SH-SY5Y (cell line): Measurements from ENCODE around the gene RBM18.
A peak's percentile ranks its signal among the peaks of the same experiment; 100 is the strongest.

Source experiments
- GATA2 ChIP-seq: IDR thresholded peaks from 2 replicates; pipeline ENCODE4 v1.6.1; 2011; ENCODE audit warnings: mild to moderate bottlenecking, low read depth, low read length
- GATA3 ChIP-seq: IDR thresholded peaks from 2 replicates; pipeline ENCODE4 v1.6.1; 2011; ENCODE audit warnings: low read depth, mild to moderate bottlenecking, low read length, moderate library complexity

The RBM18 gene

DNA sequence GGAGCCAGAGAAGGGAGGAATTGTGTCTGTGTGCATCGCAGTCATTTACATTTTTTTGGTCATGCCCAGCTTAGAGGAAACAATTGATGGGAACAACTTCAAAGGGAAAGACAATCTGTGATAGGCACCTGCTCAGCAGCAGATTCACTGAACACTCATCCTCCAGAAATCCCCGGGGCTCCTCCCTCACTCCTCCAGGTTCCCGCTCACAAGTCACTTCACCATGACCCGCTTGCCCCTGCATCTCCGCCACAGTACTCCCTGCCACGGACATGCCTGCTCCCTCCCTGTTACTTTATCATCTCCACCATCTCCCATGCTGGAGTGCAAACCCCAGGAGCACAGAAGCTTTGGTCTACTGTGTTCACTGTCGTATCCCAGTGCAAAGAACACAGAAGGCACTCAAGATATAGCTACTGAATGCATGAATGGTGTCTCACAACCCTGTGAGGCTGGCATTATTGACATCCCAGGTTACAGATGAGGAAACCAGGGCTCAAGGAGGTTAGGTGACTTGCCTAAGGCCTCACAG lies 52.1 kb downstream of the RBM18 start:
- TF ChIP-seq GATA3 (no peak), GATA2 (no peak)

DNA sequence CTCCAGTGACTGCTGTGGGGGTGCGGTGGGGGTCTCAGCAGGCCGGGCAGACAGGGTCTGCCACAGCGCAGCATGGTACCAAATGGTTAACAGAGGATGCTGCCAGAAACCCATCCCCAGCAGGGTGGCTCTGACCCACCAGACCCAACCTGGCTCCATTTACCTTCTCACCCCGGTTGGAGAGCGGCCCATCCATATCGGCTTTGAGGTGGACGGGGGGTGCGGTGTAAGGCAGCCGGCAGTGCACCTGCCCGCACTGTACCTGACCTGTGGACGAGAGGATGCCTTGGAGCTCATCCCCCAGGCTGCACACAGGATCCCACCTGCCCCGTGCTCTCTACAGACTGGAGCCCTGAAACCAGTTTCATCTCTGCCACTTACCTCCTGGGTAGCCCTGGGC lies 55.2 kb downstream of the RBM18 start:
- no peak for TF ChIP-seq GATA2

DNA sequence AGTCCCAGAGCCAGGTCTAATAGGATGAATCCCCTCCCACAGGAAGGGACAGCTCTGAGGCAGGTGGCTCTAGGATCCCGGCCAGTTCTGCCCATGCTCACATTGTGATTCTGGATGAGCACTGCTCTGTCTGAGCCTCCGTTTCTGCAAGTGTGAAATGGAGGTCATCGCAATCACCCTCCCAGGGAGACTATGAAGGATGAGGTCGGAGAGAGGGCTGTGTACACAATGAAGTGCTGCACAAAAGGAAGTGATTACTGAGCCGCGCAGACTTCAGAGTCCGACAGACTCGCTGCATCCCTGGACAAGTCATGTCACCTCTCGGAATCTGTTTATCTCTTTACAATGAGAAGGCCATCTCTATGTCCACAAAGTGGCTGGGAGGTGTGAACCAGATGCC lies 57.5 kb downstream of the RBM18 start:
- no peak for TF ChIP-seq GATA3
- no peak for TF ChIP-seq GATA2

DNA sequence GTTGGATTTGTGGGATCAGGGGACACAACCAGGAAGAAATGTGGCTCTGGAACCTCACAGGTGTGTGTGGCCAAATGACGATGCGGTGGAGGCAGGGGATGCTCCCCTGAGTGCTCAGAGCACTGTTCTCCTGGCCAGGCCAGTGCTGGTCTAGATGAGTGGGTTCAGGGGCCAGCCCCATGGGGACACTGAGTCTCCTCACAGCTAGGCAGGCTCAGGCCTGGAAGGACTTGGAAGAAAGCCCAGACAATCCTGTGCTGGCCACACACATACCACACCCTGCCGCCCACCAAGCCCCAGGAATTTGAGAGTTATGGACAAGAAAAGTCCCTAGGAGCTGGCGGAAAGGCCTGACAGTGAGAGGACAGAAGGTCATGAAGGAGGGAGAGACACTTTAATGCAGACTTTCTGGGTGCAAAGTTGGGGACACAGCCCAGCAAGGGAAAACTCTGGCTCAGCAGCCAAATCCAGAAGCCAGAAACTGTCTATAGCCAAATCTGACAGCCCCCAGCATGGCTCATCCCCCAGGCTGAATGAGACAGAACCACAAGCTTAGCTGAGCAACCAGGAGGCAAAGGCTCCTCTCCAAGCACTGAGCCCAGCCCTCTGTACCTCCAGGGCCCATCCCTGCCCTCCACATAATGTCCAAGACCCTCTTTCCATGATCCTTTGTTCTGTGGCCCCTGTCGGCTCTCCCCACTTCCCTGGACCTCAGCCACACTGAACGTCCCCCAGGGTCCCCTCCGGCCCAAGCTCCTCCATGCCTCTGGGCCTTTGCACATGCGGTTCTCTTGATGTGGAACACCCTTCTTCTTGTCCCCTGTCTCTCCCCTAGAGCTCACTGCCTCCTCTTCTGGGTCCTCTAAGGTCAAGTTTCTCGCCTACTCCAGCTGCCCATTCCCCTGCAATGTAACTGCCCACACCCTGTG lies 58.3 kb downstream of the RBM18 start:
- TF ChIP-seq GATA2: no peak
- no peak for TF ChIP-seq GATA3

DNA sequence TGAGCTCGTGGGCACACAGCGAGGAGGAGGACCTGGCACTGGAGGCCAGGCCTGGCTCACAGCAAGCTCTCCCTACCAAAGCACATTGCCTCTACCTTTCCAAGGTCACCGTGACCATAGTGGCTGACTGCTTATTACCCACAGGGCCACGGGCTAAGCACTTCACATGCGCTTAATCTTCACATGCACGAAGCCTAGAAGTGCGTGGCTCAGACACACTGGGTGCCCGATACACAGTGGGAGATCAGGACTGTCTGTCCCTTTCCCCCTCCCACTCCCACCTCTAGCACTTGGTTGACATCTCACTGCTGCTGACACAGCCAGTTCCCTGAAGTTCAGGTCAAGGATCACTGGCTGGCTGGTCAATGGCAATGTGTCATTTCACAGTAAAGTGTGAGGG lies 59.5 kb downstream of the RBM18 start:
- no peak for TF ChIP-seq GATA3
- TF ChIP-seq GATA2: no peak

DNA sequence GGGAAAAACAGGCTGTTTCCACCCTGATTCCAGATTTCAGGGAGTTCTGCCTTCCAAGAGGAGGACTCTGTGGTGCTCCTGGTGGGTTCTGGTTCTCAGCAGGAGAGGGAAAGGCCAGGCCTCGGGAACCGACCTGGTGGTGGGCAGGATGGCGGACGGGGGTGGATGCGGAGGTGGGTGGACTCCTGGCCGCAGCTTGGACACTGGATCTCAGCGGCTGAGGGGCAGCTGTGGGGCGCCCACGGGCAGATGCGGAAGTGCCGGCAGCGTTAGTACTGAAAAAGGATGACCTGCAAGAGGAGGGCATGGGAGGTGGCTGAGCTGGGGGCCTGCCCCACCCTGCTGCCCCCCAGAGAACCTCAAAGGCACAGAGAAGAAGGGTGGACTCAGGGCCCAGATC lies 60.1 kb downstream of the RBM18 start:
- TF ChIP-seq GATA2 (no peak), GATA3 (no peak)

DNA sequence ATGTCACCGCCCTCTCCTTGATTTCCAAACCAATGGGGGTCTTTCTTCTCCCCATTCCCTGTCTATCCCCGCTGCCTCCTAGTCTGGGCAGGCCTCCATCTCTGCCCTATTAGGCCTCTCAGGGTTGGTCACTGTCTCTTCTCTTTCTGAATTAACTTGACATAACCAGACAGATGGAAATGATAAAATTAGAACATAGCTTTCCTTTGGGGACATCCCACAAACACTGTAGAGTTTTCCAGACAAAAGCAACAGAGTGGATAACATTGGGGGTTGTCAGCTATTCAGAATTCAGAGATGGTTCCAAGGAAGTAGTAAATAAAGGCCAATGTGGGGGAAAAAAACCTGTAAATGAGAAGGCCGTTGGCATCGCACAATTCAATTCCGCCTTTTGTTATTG lies 60.6 kb downstream of the RBM18 start:
- TF ChIP-seq GATA3 (no peak), GATA2 (peak; percentile 45; the same call in 1 of the 2 replicates)

DNA sequence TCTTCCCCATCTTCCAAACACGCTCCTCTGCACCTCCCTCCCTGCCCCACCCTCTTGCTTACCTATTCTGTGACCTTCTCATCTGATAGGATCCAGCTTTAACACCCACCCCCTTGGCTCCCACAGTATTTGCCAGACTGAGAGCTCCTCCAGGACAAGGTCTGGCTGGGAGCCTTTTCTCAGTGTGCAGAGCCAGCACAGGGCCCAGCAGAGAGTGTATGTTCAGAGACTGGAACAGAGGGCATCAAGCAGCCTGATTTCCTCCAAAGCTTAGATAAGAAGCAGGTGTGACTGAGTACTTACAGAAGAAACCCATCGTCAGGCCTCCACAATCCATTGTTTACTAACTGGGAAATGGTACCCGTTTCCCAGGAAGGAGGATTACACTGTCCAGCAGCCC lies 62.5 kb downstream of the RBM18 start:
- no peak for TF ChIP-seq GATA3
- TF ChIP-seq GATA2: no peak

DNA sequence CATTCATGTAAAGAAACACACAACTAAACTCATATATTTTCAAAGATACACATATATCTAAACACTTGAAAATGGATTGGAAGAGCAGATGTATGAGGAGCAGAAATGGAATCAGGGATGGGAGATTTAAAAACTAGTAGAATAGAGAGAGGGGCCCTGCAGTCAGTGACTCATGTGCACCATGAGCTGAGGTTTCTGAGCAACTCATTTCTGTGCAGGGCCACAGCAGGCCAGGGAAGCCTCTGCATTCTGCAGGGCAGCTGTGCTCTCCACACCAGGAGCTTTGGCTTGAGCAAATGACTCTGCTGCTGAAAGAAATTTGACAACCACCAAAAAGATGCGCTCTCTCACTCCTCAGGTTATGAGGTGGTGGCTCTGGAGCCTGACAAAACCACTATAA lies 63.0 kb downstream of the RBM18 start:
- no peak for TF ChIP-seq GATA3
- TF ChIP-seq GATA2: no peak

DNA sequence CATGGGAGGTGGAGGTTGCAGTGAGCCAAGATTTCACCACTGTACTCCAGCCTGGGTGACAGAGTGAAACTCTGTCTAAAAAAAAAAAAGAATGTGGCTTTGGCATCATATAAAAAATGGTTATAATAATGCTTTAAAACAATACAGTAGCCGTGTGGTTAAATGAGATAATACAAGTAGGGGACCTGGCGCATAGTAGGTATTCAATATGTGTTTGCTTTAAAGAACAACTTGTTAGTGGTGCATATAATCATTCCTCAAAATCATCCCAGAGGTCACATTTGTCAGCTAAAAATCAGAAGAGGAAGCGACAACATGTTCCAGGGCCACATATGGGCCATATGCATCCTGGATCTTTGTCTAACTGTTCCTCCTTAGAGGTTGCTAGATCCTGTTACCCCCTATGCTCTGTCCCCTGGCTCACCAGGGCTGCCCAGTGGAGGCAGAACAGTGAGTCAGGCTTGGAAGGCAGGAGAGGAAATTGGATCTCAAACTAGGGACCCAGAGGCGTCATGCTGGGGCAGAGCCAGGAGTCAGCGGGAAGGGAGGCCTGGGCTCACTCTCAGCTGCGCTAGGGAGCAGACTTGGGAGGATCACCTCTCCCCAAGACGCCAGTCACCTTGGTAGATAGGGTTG lies 63.6 kb downstream of the RBM18 start:
- TF ChIP-seq GATA2: no peak
- no peak for TF ChIP-seq GATA3

DNA sequence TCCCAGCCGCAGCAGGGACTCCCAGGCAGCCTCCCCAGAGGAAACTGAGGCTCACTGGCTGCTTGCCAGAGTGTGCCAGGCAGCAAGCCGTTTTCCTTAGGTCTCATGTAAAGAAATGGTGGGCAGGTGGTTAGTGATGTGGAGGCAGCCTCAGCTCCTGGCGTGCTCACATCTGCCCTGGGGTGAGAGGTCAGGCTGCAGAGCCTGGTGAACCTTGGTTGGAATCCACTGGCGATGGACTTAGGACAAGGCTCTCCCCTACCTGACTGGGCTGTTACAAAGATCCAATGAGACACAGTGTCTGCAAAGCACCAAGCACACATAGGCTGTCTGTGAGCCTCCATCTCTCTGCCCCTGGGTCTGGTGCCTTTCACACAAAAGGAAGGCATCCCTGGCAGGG lies 66.8 kb downstream of the RBM18 start:
- TF ChIP-seq GATA3: no peak
- TF ChIP-seq GATA2: no peak

DNA sequence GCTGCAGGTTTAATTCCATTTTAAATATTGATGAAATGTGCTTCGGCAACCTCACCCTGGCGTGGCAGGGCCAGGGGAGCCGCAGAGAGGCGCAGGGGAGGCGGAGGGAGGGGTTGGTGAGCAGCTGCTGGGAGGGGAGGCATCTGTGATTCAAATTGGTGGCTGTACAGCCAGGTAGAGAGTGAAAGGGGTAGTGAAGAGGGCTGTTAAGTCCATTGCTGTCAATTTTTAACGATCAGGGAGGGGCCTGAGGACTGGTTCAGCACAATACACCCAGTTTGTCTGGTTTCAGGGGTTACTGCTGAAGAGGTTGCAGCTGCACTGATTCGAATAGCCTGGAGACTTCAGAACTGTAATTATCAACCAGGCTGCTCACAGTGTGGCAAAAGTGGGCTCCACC lies 67.2 kb downstream of the RBM18 start:
- no peak for TF ChIP-seq GATA3
- TF ChIP-seq GATA2: no peak

DNA sequence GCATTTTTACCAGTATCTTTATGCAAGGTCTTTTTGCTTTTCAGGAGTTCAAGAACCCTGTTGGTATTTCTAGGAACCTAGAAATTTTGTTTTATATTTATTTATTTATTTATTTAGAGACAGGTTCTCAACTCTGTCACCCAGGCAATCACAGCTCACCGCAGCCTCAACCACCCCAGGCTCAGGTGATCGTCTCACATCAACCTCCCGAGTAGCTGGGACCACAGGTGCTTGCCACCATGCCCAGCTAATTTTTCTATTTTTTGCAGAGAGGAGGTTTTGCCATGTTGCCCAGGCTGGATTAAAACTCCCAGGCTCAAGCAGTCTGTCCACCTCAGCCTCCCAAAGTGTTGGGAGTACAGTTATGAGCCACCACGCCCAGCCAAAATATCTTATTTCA lies 68.8 kb downstream of the RBM18 start:
- TF ChIP-seq GATA3: no peak
- TF ChIP-seq GATA2: no peak

DNA sequence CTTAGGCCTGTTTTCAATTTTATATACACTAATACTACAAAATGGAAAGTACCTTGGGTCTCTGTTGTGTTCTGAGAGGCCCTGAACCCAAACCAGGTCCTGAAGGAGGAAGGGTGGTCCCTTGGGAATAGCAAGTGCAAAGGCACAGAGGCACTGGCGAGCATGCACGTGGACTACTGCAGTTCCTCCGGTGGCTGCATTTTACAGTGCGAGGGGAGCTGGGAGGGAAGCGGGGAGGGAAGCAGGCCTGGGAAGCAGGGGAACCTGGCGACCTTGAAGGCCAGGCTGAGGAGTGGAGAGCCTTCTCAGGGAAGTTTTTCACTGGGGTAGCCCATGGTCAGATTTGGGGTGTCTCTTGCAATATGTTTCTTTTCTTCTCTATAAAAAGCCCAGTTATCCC lies 71.0 kb downstream of the RBM18 start:
- no peak for TF ChIP-seq GATA3
- TF ChIP-seq GATA2: no peak
